Heart right ventricle (tissue), 16 donors: ENCODE results near the gene TTC39B. TPM values are rescaled to one million over a fixed set of nuclear protein-coding genes. Genes with fewer than 3 reads are reported as not detected.

Source experiments
- ATAC-seq, 8 donors: fragments of 200-7000 bp; cut with Tn5 transposase; one replicate each; pipeline ENCODE4 v1.9.1; 2020; ENCODE audit warnings: mild to moderate bottlenecking in 8 of 8, moderate library complexity in 8 of 8, moderate number of reproducible peaks in 1 of 8
- DNase-seq, 2 donors: peaks; one replicate each; pipeline ENCODE4 v3.0.0-alpha.2; 2020
- H3K27ac ChIP-seq, 10 donors: fragments of 200-600 bp; sonication (generic) in 2 of 10; one replicate each; pipeline versions ENCODE4 v1.5.0 to v1.8.0; 2020 to 2022; ENCODE audit warnings: mild to moderate bottlenecking in 3 of 10
- H3K27me3 ChIP-seq, 7 donors: fragments of 200-600 bp; one replicate each; pipeline ENCODE4 v1.8.0; 2021 to 2022; ENCODE audit warnings: mild to moderate bottlenecking in 2 of 7
- H3K36me3 ChIP-seq, 9 donors: fragments of 200-600 bp; sonication (generic) in 1 of 9; one replicate each; pipeline versions ENCODE4 v1.5.0 to v1.8.0; 2020 to 2022; ENCODE audit warnings: mild to moderate bottlenecking in 2 of 9
- H3K4me1 ChIP-seq, 9 donors: fragments of 200-600 bp; sonication (generic) in 1 of 9; one replicate each; pipeline versions ENCODE4 v1.5.0 to v1.8.0; 2020 to 2022; ENCODE audit warnings: mild to moderate bottlenecking in 4 of 9
- H3K4me3 ChIP-seq, 10 donors: fragments of 200-600 bp; sonication (generic) in 2 of 10; one replicate each; pipeline versions ENCODE4 v1.5.0 to v1.8.0; 2020 to 2022; ENCODE audit warnings: mild to moderate bottlenecking in 7 of 10, moderate library complexity in 2 of 10
- H3K9me3 ChIP-seq, 11 donors: fragments of 200-600 bp in 10 of 11; sonication (generic) in 2 of 11; one replicate each; pipeline versions ENCODE4 v1.5.0 to v1.8.0; 2013 to 2022; ENCODE audit warnings: mild to moderate bottlenecking in 2 of 11, control low read depth in 1 of 11, moderate library complexity in 1 of 11
- CTCF ChIP-seq, 9 donors: fragments of 200-600 bp; sonication (generic) in 2 of 9; IDR thresholded peaks; one replicate each; pipeline versions ENCODE4 v1.5.0 to v1.8.0; 2021 to 2022; ENCODE audit warnings: antibody characterized with exemption in 9 of 9, mild to moderate bottlenecking in 5 of 9, moderate library complexity in 1 of 9
- WGBS, 2 donors: extraction: QIAGEN DNeasy Blood & Tissue Kit; methylation state at CpG; one replicate each; pipeline ENCODE4 v1.1.7; 2013; ENCODE audit warnings: inconsistent platforms in 1 of 2; 5-methylcytosine and 5-hydroxymethylcytosine counted together
- intact Hi-C, 10 donors: fragments of 100-400 bp; cut with DNase I; formaldehyde crosslinking; loops; one replicate each; pipeline versions ENCODE4 v1.11.1 to v1.14.2; 2022
- polyA plus RNA-seq, 2 donors: library from polyadenylated mRNA; stranded (reverse); fragments of 200-250 nt; gene quantifications; one replicate each; pipeline ENCODE4 v1.2.3, GENCODE V29; 2013
- total RNA-seq, 10 donors: library from RNA; stranded (reverse); fragmentation: NEBNext Ultra II Directional in 3 of 10; extraction: Animal tissue kit (Norgen Biotek cat#: 25700) in 3 of 10; gene quantifications; one replicate each; pipeline versions ENCODE4 v1.2.1 to v1.2.4, GENCODE V29; 2021 to 2023
- donor health status: Arrhythmogenic right ventricular cardiomyopathy.
- donor health status: ischemic (EF 13 %, LVEDD 7.1; RV severe dilation, severe dysfunction).
- donor health status: healthy with polysubstance abuse.
- donor health status: DM: no; HTN: yes; CAD: no.
- donor health status: DM: no; HTN: no; CAD: no.
- donor health status: ischemic (EF 25% LVEDD 6.9; RV normal size, moderate dysfunction).
- donor health status: ischemic (EF 25% LVEDD 5.7; RV mildly dilated, moderate dysfunction).
- donor health status: healthy.
- donor health status: DM: yes; HTN: yes; CAD: no.
- donor health status: Ischemic cardiomyopathy.
- donor health status: ischemic (EF 35%, LVEDD 5.7; RV mildly dilated, moderate dysfunction).
- donor health status: nonischemic (EF 11% LVEDD 7.7; RV severe dilation, severe dysfunction).
- donor health status: DM: yes; HTN: yes; CAD: no.
- donor health status: PGD.
- donor health status: ischemic (EF 29% LVEDD 5.4; RV normal size, mild dysfunction).
- donor health status: nonischemic (EF 23%, LVEDD 6.1; RV moderate dilation, normal function).

TTC39B gene
- total and polyA plus RNA-seq, 12 donors, result 0.52 to 4.3 (median 1.5) TPM

- no peak for TF ChIP-seq CTCF (IDR thresholded peaks at IDR 0.05)
- no peak overlapping the region for H3K27ac ChIP-seq
- DNase-seq (no peak), ATAC-seq (no peak)
- WGBS, 2 donors, result 90 to 94% methylated on average over 7 of the region's 7 CpGs
- H3K9me3 ChIP-seq, result no peaks in the 10 kb centered on the region
- intact Hi-C loops, result no loop called here
- no peaks in the 10 kb centered on the region for H3K27me3 ChIP-seq
- H3K4me3 ChIP-seq, result no peak overlapping the region
- H3K4me1 ChIP-seq, result no peaks in the 10 kb centered on the region
- peaks cover 0 to 28% (median 0%) of the 10 kb centered on the region in 9 donors for H3K36me3 ChIP-seq
These were observed 101.2 kb downstream of the TTC39B start for GRCh38 chr9:15205632-15206420.

DNA sequence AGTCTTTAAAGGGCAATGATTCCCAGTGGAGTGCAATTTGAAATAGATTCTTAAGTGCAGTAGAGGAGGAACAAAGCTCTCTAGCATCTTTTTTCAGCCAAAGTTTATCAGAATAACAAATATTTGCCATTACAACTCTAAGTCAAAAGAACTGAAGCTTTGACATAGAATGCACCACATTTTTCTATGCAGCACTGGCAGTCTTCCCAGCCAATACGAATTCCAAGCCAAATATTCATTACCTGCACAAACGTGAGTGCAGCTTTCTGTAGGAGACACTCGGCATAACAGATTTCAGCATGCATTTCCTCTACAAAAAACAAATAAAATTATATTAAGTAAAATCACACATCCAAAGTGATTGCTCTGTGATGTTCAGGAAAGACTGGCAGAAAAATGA, 103.4 kb downstream of the TTC39B start:
- DNase-seq (no peak), ATAC-seq (no peak)
- intact Hi-C loops, result no loop called here
- Histone ChIP-seq H3K27me3 (no peaks in the 10 kb centered on the region), H3K36me3 (peaks cover 0 to 16% (median 0%) of the 10 kb centered on the region in 9 donors), H3K4me1 (no peaks in the 10 kb centered on the region), H3K4me3 (no peak overlapping the region), H3K9me3 (no peaks in the 10 kb centered on the region), H3K27ac (no peak overlapping the region)
- no peak for TF ChIP-seq CTCF (IDR thresholded peaks at IDR 0.05)
- WGBS, 2 donors, result 73 to 86% methylated on average over 3 of the region's 3 CpGs

DNA sequence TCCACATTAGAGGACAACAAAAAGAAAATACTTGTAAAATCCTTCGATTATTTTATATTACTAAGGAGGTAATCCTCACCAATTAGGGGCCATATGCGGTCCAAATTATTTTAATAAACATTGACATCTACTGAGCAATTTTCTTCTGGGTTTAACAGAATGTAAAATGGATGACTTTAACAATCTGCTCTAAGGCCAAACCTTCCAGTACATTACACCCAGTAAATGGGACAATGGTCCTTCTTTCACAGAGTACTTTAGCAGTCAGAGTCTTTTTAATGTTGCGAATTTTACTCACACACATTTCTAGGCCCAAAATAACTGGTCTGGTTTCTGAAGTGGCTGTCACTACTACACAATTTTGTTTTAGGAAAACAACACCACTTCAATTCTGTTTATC, 106.9 kb downstream of the TTC39B start:
- no peak overlapping the region for H3K27ac ChIP-seq
- H3K27me3 ChIP-seq, result no peaks in the 10 kb centered on the region
- no peaks in the 10 kb centered on the region for H3K4me1 ChIP-seq
- ATAC-seq (no peak), DNase-seq (no peak)
- peaks cover 0 to 20% (median 8%) of the 10 kb centered on the region in 11 donors for H3K9me3 ChIP-seq
- intact Hi-C loops, result no loop called here
- peaks cover 0 to 34% (median 3%) of the 10 kb centered on the region in 9 donors for H3K36me3 ChIP-seq
- no peak for TF ChIP-seq CTCF (IDR thresholded peaks at IDR 0.05)
- WGBS, 2 donors, result 96 to 97% methylated on average over 3 of the region's 3 CpGs
- no peak overlapping the region for H3K4me3 ChIP-seq

DNA sequence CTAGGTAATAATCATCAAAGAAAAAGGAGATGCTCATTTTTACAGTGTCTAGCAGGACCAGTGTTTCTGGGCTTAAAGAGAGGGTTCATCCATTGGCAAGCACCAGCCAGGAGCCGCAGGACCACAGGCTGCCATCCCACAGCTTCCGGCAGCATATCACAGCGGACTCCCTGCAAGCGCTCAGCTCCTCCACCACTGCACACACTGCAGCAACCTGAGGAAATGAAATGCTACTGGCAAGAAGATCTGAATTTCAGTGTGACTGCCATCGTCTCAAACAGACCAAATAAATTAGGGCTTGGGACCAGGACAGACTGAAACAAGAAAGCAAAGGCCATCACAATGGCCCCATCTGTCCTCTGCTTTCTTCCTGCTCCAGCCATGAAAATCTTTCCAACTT, 114.2 kb downstream of the TTC39B start:
- Histone ChIP-seq H3K4me3 (no peak overlapping the region), H3K27ac (no peak overlapping the region), H3K27me3 (no peaks in the 10 kb centered on the region), H3K9me3 (peaks cover 0 to 20% (median 8%) of the 10 kb centered on the region in 11 donors), H3K36me3 (peaks cover 0 to 78% (median 3%) of the 10 kb centered on the region in 9 donors), H3K4me1 (no peaks in the 10 kb centered on the region)
- intact Hi-C loops, result no loop called here
- TF ChIP-seq CTCF (IDR thresholded peaks at IDR 0.05), result no peak
- DNase-seq (no peak), ATAC-seq (no peak)
- WGBS, 2 donors, result 94 to 96% methylated on average over 5 of the region's 5 CpGs
